GM13977 (cell line): ENCODE data around the gene RASA4B.
"Not testable (repeated sequence)": the region's sequence is repeated elsewhere in the genome, so short reads cannot be mapped to it uniquely, and the experiment has no call there.

Experiments
- DNase-seq: peaks from one replicate; pipeline ENCODE4 v3.0.0; 2012; ENCODE audit warnings: low spot score
- in situ Hi-C: fragments of 300-500 bp; cut with MboI; formaldehyde crosslinking; loops from one replicate; pipeline ENCODE4 v1.12.0; 2022; ENCODE audit warnings: low sequenced_read_pairs, low pct_unique_long_range_greater_than_20kb, mixed read lengths, inconsistent platforms; ENCODE audit not compliant: unreplicated experiment

Gene RASA4B

GRCh38 chr7:102517550-102518147 lies at the start of gene RASA4B:
Gene RASA4B, minus strand, starts transcription at chr7:102517777. Its CDS starts 67 bp downstream, at chr7:102517710.
- DNase-seq, in situ Hi-C loops: not testable (repeated sequence)

- DNase-seq, in situ Hi-C loops: not testable (repeated sequence)
These were observed 33.3 kb upstream of the RASA4B start, which contains the start of gene SPDYE2 for GRCh38 chr7:102550808-102551422. Gene SPDYE2, plus strand, starts transcription at chr7:102551226. Its CDS starts 2,030 bp downstream, at chr7:102553256.

DNA sequence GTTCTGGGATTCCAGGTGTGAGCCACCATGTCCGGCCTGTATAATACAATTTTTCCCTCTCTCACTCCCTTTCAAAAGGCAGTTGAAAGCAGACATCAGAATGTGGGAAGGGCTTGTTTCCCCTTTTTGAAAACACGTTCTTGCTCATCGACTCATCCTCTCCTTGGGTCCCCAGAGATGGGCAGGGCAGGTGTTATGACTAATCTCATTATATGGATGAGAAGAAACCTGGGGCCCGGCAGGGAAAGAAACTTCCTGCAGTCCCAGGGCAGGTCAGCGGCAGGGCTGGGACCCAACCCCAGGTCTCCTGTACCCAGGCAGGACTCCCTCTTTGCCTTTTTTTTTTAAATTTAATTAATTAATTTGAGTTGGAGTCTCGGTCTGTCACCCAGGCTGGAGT lies 28.8 kb upstream of the RASA4B start:
- in situ Hi-C loops, DNase-seq: not testable (repeated sequence)

DNA sequence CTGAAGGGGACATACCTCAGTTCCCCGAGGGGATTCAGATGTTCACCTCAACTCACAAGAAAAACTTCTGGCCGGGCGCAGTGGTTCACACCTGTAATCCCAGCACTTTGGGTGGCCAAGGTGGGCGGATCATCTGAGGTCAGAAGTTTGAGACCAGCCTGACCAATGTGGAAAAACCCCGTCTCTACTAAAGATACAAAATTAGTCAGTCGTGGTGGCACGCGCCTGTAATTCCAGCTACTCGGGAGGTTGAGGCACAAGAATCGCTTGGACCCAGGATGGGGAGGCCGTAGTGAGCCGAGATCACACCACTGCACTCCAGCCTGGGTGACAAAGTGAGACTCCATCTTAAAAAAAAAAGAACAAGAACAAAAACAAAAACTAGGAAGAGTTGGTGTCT lies 27.7 kb upstream of the RASA4B start:
- in situ Hi-C loops, DNase-seq: not testable (repeated sequence)

DNA sequence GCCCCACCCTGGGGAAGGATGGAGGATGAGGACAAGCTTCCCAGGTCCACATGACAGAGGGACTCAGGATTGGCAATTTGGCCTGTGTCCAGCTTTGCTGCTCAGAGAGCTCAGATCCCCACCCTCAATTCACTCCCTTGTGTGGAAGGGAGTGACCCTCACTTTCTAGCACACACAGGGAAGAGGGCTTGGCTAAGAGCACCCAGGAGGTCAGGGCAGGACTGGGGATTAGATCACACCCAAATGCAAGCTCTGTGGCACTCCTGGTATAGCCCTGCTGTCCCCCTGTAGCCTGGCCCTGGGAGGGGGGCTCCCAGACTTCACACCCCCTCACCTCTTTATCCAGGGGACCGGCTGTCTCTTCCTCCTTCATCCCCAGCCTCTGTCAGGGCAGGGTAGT lies 26.8 kb upstream of the RASA4B start:
- in situ Hi-C loops, DNase-seq: not testable (repeated sequence)

GRCh38 chr7:102543596-102543995 lies 26.0 kb upstream of the RASA4B start, which contains the start of gene UPK3BL2:
Gene UPK3BL2, minus strand, starts transcription at chr7:102543696. Its CDS starts 60 bp downstream, at chr7:102543636.
- in situ Hi-C loops, DNase-seq: not testable (repeated sequence)

DNA sequence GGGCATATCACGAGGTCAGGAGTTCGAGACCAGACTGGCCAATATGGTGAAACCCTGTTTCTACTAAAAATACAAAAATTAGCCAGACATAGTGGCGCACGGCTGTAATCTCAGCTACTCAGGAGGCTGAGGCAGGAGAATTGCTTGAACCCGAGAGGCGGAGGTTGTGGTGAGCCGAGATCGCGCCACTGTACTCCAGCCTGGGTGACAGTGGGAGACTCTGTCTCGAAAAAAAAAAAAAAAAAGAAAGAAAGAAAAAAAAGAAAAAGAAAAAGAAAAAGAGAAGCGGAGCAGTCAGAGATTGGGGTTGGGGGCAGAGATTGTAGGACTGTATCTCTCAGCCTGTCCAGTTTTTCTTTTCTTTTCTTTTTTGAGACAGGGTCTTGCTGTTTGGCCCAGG lies 25.2 kb upstream of the RASA4B start:
- DNase-seq, in situ Hi-C loops: not testable (repeated sequence)

DNA sequence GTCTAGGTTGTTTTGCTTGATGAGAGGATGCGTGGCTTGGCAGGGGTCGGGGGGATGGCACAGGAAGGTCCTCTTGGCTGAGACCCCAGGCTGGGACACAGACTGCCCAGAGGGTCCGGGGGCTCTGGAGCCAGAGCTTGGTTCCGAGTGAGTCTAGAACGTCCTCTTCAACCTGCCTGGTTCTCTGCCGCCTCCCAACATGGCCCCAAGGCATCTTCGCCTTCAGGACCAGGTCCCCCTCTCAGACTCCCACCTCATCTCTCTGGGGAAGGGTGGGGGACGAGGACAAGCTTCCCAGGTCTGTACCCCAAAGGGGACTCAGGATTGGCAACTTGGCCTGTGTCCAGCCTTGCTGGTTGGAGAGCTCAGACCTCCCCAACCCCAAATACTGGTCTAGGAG lies 24.5 kb upstream of the RASA4B start:
- in situ Hi-C loops, DNase-seq: not testable (repeated sequence)

GRCh38 chr7:102540604-102541003 lies 23.0 kb upstream of the RASA4B start:
- in situ Hi-C loops: not testable (repeated sequence)

GRCh38 chr7:102535062-102535615 lies 17.6 kb upstream of the RASA4B start:
- DNase-seq, in situ Hi-C loops: not testable (repeated sequence)

More at GRCh38 chr7:102540604-102541003, 23.0 kb upstream of the RASA4B start:
- DNase-seq: not testable (repeated sequence)

DNA sequence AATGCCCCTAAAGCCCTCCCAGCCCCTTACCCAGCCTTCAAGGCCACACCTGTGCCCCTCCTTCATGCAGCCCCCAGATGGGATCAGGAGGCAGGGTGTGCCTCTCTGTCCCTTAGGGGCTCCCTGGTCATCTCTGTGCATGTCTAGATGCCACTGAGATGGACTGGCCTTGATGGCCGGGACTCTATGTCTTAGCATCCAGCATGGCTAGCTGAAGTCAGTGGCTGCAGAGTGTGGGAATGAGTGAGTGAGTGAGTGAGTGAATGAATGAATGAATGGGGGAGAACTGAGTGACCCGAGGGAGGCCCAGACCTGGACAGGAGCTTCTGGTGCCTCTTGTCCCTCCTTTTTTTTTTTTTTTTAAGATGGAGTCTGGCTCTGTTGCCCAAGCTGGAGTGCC lies 14.6 kb upstream of the RASA4B start:
- DNase-seq, in situ Hi-C loops: not testable (repeated sequence)

DNA sequence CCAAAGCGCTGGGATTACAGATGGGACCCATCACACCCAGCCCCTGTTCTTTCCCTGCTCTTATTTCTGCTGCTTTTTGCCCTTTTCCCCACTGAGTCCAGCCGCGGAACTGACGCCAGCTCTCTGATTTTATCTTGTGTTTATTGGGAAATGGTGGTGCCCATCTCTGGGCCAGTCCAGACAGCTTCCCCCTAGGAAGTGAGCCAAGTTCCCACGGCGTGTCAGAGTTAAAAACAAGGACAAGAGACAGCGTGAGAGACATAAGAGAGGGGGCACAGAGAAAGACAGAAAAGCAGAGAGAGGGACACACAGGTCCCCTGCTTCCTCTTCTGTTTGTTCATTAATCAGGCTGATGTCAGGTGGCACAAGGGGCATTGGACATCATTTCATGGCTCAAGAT lies 14.0 kb upstream of the RASA4B start:
- in situ Hi-C loops, DNase-seq: not testable (repeated sequence)

DNA sequence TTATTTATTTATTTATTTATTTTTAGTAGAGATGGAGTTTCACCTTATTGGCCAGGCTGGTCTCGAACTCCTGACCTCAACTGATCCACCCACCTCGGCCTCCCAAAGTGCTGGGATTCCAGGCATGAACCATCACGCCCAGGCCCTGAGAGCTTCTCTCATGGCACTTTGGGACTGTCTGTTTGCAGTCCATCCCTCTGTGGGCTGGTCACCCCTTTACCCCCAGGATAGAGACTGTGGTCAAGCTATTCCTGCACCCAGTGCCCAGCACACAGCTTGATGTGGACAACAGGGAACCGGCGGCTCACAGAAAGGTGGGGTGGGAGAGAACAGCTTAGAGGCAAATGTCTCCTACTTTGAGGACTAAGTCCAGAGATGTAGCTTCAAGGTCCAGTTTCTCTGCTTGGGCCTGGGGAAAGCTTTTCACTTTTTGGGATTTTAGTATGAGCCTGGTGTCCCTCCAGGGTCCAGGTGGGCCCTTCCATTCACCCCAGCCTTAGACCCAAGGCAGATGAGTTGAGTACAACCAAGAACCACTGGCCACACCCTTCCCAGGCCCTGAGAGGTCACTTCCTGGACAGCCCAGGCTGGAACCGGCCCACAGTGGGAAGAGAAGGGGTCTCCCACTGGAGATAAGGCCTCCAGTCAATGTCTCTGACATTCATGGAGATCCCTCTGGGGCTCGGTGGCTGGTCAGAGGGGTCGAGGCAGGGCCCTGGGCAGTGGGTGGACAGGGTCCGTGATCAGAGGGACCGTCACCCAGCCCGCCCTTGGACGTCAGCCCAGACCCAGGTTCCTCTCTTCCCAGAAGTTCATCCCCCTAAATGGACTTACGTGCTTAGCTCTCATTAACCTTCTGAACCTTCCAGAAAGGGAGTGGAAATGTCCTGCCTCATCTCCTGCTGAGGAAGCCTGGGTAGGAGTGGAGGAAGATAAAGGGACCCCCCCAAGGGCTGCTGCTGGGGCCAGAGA lies 10.5 kb upstream of the RASA4B start:
- DNase-seq, in situ Hi-C loops: not testable (repeated sequence)

GRCh38 chr7:102527182-102527581 lies 9.6 kb upstream of the RASA4B start:
- DNase-seq, in situ Hi-C loops: not testable (repeated sequence)

GRCh38 chr7:102524803-102525202 lies 7.2 kb upstream of the RASA4B start:
- in situ Hi-C loops, DNase-seq: not testable (repeated sequence)

DNA sequence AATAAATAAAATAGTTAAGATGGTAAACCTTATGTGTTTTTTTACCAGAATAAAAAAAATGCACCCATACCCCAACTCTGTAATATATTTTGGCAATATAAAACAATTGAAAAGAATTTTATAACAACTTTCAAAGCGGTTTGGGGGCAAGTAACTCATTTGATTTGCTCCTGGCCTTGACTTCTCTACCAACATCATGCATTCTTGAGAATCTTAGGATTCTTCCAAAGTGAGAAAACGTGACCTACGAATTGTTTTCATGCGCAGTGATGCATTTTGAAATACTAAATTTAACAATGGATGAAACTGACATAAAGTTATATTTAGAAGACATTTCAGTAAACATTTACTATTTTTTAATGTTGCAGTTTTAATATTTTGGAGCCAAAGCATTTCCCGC lies 3.2 kb upstream of the RASA4B start:
- in situ Hi-C loops, DNase-seq: not testable (repeated sequence)

DNA sequence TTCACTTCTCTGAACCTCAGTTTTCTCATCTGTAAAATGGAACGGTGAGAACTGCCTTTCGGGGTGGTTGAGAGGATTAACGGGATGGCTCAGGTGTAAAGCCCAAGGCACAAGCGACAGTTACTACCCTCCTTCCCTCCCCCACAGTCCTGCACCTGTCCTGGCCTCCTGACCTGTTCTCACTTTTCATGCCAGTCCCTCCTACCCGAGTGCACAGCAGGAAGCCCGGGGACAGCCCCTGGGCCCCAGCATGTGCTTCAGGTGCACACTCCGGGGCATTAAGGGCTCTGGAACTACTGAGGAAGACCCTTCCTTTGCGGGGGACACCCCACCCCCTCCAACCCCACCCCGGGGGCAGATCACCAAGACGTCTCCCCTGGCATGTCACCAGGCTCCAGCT lies 626 bp downstream of the RASA4B start:
- in situ Hi-C loops, DNase-seq: not testable (repeated sequence)

GRCh38 chr7:102515889-102516288 lies 1.7 kb downstream of the RASA4B start:
- DNase-seq, in situ Hi-C loops: not testable (repeated sequence)
